GM21360 (cell line): Measurements from ENCODE around the gene RPS16.

Experiments used
- ATAC-seq: cut with Tn5 transposase; IDR thresholded peaks from one replicate; pipeline ENCODE4 v1.9.1; 2021; ENCODE audit warnings: mild to moderate bottlenecking, moderate library complexity; ENCODE audit not compliant: unreplicated experiment

RPS16 gene

DNA sequence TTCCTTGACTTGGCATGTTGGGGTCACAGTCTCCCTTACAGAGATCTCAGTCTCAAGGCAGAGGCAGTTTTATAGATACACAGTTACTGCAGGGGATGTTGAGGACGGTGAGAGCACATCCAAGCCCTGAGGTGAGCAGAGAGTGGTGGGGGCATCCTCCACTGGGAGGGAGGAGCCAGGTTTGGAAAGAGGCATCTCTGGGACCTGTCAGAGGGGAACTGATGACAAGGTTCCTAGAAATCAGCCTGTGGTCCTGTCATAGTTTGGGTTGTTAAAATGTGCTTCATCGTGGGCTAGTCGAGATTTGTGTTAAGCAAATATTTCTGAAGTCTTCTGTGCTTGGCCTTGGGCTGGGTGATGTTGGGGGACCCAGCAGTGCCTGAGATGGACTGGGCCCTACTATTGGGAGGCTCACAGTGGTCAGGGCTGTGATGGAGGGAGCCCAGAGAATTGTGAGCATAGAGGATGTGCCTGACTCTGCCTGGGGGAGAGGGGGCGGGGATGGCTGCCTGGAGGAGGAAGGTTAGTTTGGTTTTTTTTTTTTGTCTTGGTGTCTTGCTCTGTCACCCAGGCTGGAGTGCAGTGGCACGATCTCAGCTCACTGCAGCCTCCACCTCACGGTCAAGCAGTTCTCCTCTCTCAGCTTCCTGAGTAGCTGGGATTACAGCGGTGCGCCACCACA is 13.5 kb upstream of the RPS16 start:
- ATAC-seq, result no peak

DNA sequence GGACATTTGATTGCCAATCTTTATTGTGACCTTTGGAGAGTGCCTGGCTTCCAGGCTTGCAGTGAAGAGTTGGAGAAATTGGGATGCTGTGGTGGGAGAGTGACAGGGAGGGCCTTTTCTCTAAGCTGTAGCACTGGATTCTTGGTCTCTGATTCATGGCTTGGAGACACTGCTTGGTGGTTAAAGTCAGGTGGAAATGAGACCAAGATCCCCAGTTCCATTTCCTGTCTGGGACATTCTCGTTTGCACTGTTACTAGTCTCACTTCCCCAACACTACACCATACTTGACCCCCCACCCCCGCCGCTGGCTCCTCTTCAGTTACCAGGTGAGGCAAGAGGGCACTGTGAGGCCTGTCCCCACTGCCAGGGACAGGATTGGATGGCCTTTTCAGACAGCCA is 12.5 kb upstream of the RPS16 start:
- ATAC-seq, result no peak

DNA sequence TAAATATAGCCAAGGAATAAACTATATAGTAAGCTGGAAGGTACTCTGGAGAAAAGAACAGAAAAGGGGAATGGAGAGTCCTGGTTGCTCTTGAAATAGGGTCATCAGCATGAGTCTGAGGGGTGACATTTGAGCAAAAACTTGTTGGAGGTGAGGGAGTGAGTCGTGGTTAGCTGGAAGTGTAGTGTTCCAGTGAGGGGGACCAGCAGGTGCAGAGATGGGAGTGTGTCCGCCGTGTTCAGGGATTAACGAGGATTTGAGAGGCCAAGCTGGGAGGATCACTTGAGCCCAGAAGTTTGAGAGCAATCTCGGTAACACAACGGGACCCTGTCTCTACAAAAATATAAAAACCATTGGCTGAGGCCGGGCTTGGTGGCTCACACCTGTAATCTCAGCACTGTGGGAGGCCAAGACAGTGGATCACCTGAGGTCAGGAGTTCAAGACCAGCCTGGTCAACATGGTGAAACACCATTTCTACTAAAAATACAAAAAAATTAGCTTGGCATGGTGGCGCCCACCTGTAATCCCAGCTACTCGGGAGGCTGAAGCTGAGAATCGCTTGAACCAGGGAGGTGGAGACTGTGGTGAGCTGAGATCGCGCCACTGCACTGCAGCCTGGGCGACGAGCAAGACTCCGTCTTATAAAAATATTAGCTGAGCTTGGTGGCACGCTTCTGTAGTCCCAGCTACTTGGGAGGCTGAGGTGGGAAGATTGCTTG is 10.8 kb upstream of the RPS16 start:
- ATAC-seq, result no peak

DNA sequence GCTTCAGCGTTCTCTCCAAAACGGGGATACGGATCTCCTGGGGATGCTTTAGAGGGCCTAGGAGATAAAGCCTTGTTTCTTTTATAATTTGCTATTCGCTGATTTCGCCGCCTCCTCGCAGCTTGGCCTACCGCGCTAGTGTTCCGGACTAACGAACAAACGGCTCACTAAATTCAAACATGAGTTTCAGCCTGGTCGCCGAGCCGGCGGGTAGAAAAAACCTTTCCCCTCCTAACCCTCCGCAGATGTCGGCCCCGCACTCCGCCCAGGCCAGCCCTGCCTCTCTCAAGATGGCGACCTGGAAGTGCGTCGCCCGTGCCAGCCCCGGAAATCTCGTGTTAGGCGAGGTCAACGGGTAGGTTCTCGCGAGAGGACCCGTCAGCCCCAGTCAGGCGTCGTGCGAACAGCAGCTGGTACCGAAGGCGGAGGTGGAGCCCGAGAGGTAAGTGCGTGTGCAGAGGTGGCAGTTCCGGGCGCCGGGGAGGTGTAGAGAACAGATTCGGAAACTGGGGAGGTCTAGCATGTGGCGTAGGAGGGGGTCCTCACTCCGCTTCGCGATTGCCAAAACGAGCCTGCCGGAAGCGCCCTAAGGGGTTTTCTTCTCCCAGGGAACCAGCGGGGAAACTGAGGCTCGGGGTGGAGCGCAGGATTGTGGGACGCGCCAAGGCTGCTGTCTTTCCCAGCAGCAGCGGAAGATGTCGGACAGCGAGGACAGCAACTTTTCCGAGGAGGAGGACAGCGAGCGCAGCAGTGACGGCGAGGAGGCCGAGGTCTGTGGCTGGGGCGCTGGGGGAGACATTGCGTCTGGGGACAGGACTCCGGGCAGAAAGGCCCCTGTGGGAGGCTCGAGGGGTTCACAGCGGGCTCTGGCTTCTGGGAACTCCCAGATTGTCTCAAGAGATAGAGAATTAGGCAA is 9.7 kb upstream of the RPS16 start, which contains the start of gene SUPT5H:
SUPT5H (plus strand) TSS at position 387 of the 916 bp plus-strand sequence; CDS start at position 696, 309 bp downstream.
- ATAC-seq, result peak; percentile 73

DNA sequence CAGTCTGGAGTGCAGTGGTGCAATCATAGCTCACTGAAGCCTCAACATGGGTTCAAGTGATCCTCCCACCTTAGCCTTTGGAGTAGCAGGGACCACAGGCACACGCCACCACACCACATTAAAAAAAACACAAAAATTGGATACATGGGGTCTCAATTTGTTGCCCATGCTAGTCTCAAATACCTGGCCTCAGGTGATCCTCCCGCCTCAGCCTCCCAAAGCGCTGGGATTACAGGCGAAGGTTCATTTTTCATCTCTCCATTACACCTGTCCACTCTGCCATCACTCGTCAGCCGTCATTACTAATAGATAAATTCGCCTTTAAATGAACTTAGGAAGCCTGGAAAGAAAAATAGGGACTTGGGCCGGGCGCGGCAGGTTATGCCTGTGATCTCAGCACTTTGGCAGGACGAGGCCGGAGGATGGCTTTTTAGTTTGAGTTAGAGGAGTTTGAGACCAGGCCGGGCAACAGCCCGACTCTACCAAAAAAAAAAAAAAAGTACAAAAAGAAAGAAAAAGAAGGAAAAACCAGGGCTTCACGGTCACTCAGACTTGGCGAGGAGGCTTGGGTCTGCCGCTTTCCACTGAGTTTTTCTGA is 8.9 kb upstream of the RPS16 start:
- no peak for ATAC-seq

DNA sequence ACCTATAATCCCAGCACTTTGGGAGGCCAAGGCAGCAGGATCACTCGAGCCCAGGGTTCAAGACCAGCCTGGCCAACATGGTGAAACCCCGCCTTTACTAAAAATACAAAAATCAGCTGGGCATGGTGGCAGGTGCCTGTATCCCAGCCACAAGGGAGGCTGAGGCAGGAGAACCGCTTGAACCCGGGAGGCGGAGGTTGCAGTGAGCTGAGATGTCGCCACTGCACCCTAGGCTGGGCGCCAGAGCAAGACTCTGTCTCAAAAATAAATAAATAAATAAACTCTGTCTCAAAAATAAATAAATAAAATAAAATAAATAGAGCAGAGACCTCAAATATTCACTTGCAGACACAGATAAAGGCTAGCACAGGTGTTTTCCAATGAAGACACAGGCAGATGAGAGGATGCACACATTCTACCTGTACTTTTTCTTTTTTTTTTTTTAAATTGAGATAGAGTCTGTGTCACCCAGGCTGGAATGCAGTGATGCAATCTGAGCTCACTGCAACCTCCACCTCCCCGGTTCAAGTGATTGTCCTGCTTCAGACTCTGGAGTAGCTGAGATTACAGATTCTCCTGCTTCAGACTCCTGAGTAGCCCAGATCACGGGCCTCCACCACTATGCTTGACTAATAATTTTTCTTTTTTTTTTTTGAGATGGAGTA is 2.7 kb upstream of the RPS16 start:
- ATAC-seq, result no peak

DNA sequence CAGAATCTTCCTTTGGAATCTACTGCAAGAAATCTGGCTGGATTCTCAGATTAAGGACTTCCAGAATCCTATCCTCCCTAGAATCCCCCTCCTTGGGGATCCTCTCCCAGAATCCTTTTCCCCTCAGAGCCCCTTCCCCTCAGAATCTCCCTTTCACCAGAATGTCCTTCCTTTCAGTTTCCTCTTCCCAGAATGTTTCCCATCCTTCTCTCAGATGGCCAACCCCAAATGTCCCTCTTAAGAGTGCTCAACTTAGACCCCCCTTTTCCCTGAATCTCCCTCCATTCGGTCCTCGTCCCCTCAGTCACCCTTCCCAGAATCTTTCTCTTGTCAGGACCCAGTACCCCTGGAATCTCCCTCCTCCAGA is 584 bp upstream of the RPS16 start:
- ATAC-seq, result no peak

DNA sequence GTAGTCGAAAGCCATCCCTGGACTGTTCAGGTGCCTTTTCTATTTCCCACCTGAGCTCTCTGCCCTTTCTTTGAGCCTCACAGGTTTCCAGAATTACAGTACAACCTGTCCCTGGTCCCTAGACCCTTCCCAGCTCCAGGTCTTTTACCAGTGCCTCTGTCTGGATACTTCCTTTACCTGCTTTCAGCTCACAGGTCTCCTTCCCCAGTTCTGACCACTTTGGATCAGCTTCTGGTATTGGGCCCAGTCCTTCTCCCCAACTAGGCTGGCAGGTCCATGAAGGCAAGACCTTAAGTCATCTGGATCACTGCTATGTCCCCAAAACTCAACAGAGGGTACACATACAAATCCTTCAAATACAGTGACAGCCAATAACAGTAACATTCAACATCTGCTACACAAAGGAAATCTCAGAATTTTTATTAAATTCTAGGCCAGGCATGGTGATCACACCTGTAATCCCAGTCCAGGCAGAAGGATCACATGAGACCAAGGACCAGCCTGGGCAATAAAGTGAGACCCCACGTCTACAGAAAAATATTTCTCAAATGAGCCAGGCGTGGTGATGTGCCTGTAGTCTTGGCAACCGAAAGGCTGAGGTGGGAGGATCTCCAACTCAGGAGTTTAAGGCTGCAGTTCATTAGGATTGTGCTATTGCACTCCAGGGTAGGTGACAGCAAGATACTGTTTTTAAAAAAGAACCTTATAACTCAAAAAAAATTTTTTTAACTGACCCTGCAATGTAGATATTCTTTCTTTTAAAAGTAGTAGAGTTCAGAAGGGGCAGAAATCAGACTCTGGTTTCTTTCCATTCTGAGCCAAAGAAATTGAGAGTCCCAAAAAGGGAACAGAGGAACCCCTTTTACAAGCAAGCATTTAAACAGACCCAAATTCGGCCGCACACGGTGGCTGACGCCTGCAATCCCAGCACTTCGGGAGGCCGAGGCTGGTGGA is 1.3 kb downstream of the RPS16 start:
- no peak for ATAC-seq

DNA sequence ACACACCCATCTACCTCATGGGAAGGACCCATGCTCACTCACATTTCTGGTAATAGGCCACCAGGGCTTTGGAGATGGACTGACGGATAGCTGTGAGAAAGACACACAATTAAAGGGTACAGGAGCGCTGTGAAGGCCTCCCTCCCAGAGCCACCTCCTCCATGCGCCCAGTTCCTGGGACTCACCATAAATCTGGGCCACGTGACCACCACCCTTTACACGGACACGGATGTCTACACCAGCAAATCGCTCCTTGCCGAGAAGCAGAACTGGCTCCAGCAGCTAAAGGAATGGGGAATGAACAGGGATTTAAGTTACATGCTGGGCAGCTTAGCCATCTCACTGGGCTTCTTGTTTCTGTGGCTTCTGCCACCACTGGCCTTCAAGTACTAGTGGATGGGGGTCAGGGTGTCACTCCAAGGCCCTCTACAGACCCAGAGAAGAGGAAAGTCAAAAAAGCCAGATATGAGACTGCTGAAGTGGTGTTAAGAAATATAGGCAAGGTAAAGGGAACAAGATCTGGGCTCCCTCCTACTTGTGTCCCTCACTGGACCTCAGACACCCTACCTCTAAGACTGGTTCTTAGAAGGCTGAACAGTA is 2.2 kb downstream of the RPS16 start:
- ATAC-seq, result no peak

DNA sequence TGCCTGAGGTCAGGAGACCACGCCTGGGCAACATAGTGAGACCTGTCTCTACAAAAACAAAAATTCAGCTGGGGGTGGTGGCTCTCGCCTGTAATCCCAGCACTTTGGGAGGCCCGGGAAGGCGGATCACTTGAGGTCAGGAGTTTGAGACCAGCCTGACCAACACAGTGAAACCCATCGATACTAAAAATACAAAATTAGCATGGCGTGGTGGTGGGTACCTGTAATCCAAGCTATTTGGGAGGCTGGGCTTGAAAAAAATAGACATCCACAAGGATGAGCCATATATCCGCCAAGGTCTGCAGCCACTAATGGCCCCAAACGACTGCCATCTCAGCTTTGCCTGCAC is 3.1 kb downstream of the RPS16 start:
- no peak for ATAC-seq

DNA sequence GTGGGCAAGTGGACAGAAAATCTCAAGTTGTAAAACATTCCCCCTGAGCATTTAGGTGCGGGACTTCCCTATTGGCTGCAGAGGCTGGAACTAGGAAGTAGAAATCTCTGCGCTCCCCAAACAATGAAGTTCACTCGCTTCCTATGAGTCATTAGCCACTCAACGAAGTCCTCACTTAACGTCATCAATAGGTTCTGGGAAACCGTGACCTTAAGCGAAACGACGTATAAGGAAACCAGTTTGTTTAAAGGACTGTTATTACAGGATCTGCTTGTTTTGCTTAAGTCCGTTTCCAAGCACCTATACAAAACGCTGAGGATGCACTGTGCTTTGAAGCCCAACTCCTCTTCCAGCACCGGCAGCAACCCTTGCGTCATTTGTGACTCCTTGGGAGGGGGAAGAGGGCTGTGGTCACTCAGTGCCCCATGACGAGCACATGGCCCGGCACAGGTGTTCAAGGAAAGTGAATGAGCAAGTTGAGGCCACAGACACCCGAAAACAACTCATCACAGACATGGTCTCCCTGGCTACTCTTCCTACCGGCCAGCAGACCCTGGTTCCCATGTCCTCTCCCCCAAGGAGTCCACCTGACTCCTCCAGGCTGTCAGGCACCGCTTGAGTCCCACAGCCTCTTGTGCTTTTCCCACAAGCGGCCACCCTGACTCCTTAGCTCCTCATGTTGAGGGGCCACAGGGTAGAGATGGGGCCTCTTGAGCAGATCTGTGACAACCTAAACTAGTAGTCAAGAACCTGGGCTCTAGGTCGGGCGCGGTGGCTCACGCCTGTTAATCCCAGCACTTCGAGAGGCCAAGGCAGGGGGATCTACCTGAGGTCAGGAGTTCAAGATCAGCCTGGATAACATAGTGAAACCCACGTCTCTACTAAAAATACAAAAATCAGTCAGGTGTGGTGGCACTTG is 4.8 kb downstream of the RPS16 start:
- no peak for ATAC-seq

DNA sequence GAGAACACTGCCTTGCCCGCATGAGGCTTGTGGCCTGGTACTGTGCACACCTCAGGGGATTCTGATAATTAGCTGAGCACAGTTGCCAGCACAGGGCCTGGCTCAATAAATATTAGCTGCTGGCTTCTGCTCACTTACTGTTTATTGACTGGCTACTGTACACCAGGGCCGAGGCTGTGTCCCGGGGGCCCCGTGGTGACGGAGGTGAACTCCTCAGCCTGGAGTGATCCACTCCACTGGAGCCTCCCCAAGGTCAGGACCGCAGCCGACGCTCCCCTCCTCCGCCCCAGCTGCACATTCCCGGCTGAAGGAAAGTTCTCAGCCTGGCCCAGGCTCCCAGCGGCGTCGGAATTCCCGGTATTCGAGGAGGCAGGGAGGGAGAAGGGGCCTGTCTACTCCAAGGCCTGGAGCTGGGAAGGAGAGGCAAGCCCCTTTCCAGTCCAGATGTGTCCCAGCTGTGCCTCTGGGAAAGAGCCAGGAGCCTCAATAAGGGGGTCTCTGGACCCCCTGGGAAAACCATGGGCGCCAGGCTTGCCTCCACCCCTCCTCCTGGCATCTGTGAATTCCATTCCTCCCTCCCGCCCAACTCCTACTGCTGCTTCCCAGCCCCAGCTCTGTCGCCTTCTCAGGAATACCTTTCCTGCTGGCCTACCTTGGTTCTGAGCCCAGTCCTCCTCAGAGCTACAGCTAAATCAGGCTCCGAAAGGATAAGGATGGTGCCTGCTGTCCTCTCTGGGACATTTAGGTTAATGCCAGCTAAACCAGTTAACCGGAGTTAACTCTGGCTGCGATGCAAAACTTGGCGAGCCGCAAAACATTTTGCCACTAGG is 7.3 kb downstream of the RPS16 start:
- ATAC-seq, result no peak

DNA sequence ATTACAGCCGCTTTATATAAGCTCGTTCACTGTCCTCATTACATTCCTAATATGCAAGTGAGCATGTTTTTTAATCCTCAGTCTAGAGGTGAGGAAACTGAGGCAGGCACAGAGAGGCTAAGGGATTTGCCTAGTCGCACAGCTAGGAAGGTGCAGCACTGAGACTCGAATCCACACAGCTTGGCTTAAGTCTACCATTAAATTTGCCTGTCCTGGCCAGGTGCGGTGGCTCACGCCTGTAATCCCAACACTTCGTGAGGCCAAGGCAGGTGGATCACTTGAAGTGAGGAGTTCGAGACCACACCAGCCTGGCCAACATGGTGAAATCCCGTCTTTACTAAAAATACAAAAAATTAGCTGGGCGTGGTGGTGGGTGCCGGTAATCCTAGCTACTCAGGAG is 8.0 kb downstream of the RPS16 start:
- no peak for ATAC-seq

DNA sequence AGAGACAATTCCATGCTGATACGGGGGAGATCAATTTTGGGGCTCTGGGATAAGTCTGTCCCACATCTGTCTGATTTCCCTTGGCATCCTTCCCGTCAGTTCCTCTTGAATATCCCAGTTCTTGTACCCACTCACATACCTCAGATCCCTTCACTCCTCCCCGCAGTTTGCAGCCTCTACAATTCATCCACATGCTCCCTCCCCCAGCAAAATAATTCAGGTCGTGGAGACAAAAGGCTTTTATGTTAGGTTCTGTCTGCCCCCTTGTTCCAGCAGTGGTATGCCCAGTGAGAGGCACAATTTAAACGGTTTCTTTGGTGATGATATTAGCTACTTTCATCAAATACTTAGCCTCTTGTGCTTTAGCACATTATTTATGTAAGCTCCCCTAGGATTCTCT is 9.6 kb downstream of the RPS16 start:
- ATAC-seq, result no peak

DNA sequence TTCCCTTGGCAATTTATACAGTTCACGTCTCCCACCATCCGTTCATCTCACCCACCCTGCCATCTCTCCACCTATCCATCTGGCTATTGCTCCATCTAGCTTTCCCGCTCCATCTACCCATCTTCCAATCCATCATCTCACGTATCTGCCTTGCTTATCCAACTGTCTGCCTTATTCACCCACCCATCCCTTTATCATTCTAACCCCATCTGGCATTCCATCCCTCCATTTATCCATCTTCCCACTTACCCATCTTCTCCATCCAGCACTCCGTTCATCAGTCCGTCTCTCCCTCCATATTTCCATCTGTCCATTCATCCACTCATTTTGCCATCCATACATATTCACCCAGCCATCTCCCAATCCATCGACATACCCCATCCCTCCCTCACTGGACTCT is 10.0 kb downstream of the RPS16 start:
- ATAC-seq, result no peak

DNA sequence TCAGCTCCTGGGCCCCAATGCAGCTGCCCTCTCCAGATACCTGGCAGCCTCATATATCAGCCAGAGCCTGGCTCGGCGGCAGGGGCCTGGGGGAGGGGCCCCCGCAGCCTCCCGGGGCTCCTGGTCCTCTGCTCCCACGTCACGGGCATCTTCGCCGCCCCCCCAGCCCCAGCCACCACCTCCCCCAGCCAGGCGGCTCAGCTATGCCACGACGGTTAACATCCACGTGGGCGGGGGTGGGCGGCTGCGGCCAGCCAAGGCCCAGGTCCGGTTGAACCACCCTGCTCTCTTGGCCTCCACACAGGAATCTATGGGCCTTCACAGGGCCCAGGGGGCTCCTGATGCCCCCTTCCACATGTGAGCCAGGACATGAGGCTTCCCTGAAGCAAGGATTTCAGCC is 10.8 kb downstream of the RPS16 start:
- no peak for ATAC-seq
